Parathyroid adenoma (tissue), 2 donors: ENCODE measurements around the gene THSD4.

ENCODE experiments used
- H2AFZ ChIP-seq: fragments of 300-600 bp; sonication (generic); one replicate; pipeline ENCODE4 v1.7.0; 2017; ENCODE audit warnings: antibody characterized with exemption, mild to moderate bottlenecking
- H3K27ac ChIP-seq: fragments of 300-600 bp; sonication (generic); one replicate; pipeline ENCODE4 v1.7.0; 2017
- H3K27me3 ChIP-seq: fragments of 300-600 bp; sonication (generic); one replicate; pipeline ENCODE4 v1.7.0; 2017; ENCODE audit warnings: low read length; ENCODE audit not compliant: control insufficient read depth, insufficient read depth
- H3K36me3 ChIP-seq: fragments of 300-600 bp; sonication (generic); one replicate; pipeline ENCODE4 v1.7.0; 2017; ENCODE audit warnings: low read length; ENCODE audit not compliant: control insufficient read depth, insufficient read depth
- H3K4me1 ChIP-seq: fragments of 300-600 bp; sonication (generic); one replicate; pipeline ENCODE4 v1.7.0; 2017; ENCODE audit warnings: control low read depth
- H3K4me2 ChIP-seq: fragments of 300-600 bp; sonication (generic); one replicate; pipeline ENCODE4 v1.7.0; 2017; ENCODE audit warnings: low read length
- H3K4me3 ChIP-seq: fragments of 300-600 bp; sonication (generic); one replicate; pipeline ENCODE4 v1.7.0; 2017; ENCODE audit warnings: low read depth, low read length
- H3K79me2 ChIP-seq: fragments of 300-600 bp; sonication (generic); one replicate; pipeline ENCODE4 v1.7.0; 2017; ENCODE audit warnings: control low read depth
- H3K9ac ChIP-seq: fragments of 300-600 bp; sonication (generic); one replicate; pipeline ENCODE4 v1.7.0; 2017; ENCODE audit warnings: mild to moderate bottlenecking
- H3K9me3 ChIP-seq: fragments of 300-600 bp; sonication (generic); one replicate; pipeline ENCODE4 v1.7.0; 2017; ENCODE audit warnings: low read length; ENCODE audit not compliant: control insufficient read depth
- TF ChIP-seq, protein P1 (sequence below): fragments of 300-600 bp; sonication (generic); IDR thresholded peaks from one replicate; pipeline ENCODE4 v1.7.0; 2017; ENCODE audit warnings: antibody characterized with exemption, mild to moderate bottlenecking
- donor health status: primary hyperparathyroidism.

The THSD4 gene

GRCh38 chr15:71566226-71566625, 451.0 kb downstream of the THSD4 start:
- H3K4me3 ChIP-seq: no peak overlapping the region
- no peaks in the 10 kb centered on the region for H3K36me3 ChIP-seq
- H3K27ac ChIP-seq: no peak overlapping the region
- no peaks in the 10 kb centered on the region for H3K9me3 ChIP-seq
- H3K4me1 ChIP-seq: peaks cover 6% of the 10 kb centered on the region
- H3K9ac ChIP-seq: no peak overlapping the region
- no peaks in the 10 kb centered on the region for H3K79me2 ChIP-seq
- TF ChIP-seq, protein P1, sequence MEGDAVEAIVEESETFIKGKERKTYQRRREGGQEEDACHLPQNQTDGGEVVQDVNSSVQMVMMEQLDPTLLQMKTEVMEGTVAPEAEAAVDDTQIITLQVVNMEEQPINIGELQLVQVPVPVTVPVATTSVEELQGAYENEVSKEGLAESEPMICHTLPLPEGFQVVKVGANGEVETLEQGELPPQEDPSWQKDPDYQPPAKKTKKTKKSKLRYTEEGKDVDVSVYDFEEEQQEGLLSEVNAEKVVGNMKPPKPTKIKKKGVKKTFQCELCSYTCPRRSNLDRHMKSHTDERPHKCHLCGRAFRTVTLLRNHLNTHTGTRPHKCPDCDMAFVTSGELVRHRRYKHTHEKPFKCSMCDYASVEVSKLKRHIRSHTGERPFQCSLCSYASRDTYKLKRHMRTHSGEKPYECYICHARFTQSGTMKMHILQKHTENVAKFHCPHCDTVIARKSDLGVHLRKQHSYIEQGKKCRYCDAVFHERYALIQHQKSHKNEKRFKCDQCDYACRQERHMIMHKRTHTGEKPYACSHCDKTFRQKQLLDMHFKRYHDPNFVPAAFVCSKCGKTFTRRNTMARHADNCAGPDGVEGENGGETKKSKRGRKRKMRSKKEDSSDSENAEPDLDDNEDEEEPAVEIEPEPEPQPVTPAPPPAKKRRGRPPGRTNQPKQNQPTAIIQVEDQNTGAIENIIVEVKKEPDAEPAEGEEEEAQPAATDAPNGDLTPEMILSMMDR: no peak
- H3K4me2 ChIP-seq: no peak overlapping the region
- H2AFZ ChIP-seq: no peak overlapping the region
- no peaks in the 10 kb centered on the region for H3K27me3 ChIP-seq

- H3K9ac ChIP-seq: no peak overlapping the region
- no peaks in the 10 kb centered on the region for H3K79me2 ChIP-seq
- TF ChIP-seq, protein P1: no peak
- H3K36me3 ChIP-seq: no peaks in the 10 kb centered on the region
- H3K4me3 ChIP-seq: no peak overlapping the region
- H3K9me3 ChIP-seq: no peaks in the 10 kb centered on the region
- no peaks in the 10 kb centered on the region for H3K27me3 ChIP-seq
- H3K4me2 ChIP-seq: no peak overlapping the region
- peaks cover 8% of the 10 kb centered on the region for H3K4me1 ChIP-seq
- no peak overlapping the region for H2AFZ ChIP-seq
- H3K27ac ChIP-seq: no peak overlapping the region
Observed at GRCh38 chr15:71567173-71567572, 451.9 kb downstream of the THSD4 start.

- H3K4me3 ChIP-seq: no peak overlapping the region
- H3K4me1 ChIP-seq: peaks cover 12% of the 10 kb centered on the region
- H3K27ac ChIP-seq: no peak overlapping the region
- H3K9ac ChIP-seq: no peak overlapping the region
- H2AFZ ChIP-seq: no peak overlapping the region
- H3K36me3 ChIP-seq: no peaks in the 10 kb centered on the region
- H3K27me3 ChIP-seq: no peaks in the 10 kb centered on the region
- H3K79me2 ChIP-seq: no peaks in the 10 kb centered on the region
- no peak overlapping the region for H3K4me2 ChIP-seq
- no peaks in the 10 kb centered on the region for H3K9me3 ChIP-seq
- TF ChIP-seq, protein P1: no peak
Observed at GRCh38 chr15:71568227-71568626, 453.0 kb downstream of the THSD4 start.

DNA sequence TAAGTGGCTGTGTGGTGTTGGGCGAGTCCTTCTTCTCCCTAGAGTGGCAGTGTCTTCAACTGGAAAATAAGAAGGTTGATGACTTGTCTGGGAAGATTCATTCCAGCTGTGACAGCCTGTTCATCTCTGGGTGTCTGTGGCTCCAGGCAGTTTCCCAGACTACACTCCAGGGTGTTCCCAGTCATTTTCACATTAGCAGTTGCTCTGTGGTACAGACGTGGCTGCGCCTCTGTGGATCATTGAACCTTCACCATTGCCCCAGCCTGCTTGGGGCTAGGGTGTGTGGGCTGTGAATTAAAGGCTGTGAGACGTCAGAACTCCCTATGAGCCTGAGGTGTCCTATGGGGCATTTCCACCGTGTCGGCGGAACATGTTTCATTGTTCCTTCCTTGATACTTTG, 455.5 kb downstream of the THSD4 start:
- Histone ChIP-seq H2AFZ (no peak overlapping the region), H3K4me1 (peaks cover 9% of the 10 kb centered on the region), H3K9ac (no peak overlapping the region), H3K27ac (no peak overlapping the region), H3K4me3 (no peak overlapping the region), H3K9me3 (no peaks in the 10 kb centered on the region), H3K36me3 (no peaks in the 10 kb centered on the region), H3K4me2 (no peak overlapping the region), H3K27me3 (no peaks in the 10 kb centered on the region), H3K79me2 (no peaks in the 10 kb centered on the region)
- TF ChIP-seq, protein P1: no peak

DNA sequence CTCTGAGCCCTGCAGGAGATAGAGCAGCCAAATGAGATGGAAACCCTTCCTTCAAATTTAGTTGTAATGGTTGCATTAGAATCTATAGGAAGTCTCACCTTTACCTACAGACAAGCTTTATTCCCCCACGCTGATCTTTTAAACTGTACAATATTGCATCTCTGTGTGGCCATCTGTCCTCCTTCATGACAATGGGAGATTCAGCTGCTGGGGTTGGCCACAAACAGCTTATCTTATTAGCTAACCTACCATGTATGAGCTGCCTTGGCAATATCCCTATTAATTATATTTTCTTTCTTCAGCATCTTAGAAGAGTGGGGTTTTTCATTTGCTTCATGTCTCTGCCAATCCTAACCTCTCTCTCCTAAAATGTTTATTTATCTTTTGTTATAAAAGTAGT, 456.4 kb downstream of the THSD4 start:
- Histone ChIP-seq H3K27ac (peak overlapping the region; percentile 71), H3K27me3 (no peaks in the 10 kb centered on the region), H3K9me3 (no peaks in the 10 kb centered on the region), H3K4me2 (no peak overlapping the region), H3K79me2 (no peaks in the 10 kb centered on the region), H2AFZ (peak overlapping the region; percentile 11), H3K36me3 (no peaks in the 10 kb centered on the region), H3K4me3 (no peak overlapping the region), H3K4me1 (peaks cover 9% of the 10 kb centered on the region), H3K9ac (no peak overlapping the region)
- TF ChIP-seq, protein P1: no peak
